ENCODE measurements around the gene NAV2.

The NAV2 gene

DNA sequence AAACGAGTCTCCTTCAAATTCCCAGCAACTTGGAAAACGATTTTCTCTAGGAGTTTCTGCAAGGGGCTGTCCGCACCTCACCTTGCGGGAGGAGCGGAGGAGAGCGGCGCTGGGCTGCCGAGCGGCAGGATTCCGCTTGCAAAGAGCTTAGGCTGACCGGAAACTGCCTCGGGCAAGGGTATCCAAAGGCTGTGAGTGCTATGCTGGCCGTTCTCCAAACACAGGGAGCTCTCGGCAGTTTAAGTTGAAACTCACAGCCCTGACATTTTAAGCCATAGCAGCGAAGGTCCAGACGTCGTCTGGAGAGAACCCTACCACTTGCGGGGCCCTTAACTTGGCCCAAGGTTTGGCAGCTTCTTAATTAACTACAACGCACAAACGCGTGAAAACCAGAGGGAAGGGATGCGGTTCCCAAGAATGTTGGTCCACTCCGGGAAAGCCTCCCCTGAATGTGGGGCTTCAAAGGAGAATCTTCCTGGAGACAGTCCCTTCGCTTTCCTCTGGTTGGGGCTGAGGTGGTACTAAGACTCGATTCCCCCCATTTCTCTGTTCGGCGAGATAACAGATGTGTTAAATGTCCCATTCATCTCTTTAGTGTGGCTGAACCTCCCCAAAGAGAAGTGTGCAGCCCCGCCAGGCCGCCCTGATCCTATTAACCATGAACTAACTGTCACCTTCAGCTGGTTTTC is 448.7 kb downstream of the NAV2 start:
- in situ Hi-C loops (cut with MboI; ENCODE audit: low sequenced_read_pairs), result no loop called here

DNA sequence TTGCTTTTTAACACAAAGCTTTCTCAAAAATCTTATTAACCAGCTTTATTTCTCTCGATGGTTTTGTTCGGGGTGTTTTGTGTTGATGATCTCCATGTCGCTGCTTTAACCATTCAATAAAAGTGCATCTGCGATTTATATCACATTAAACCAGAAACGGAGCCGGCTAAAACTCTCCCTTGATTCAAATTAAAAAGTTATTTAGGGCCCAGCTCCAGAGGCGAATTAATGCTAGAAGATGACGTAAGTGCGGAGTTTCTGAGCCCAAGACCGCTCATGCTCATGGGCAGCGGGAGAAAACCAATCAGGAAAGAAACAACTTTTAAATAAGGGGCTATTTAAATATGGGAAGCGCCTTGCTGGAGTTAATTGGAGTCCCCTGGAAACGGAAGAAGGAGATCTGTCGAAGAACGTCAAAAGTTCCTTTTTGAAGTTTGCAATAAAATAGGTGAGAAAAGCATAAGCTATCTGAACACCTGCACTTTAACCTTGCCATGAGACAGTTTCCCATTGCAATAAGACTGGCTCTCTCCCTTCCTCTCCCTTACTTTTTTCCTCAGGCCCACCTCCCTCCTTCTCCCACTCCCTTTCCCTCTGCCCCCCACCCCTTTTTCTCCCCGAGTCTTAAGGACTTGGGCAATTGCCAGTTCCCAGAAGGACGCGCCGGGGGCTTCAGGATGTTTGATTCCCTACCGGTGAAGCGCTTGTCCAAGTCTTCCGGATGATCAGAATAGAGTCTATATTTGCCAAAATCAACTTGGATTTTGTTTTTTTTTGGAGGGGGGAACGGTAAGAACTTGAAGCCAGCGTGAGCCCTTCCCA is 449.5 kb downstream of the NAV2 start:
- in situ Hi-C loops (cut with MboI; ENCODE audit: low sequenced_read_pairs), result no loop called here

DNA sequence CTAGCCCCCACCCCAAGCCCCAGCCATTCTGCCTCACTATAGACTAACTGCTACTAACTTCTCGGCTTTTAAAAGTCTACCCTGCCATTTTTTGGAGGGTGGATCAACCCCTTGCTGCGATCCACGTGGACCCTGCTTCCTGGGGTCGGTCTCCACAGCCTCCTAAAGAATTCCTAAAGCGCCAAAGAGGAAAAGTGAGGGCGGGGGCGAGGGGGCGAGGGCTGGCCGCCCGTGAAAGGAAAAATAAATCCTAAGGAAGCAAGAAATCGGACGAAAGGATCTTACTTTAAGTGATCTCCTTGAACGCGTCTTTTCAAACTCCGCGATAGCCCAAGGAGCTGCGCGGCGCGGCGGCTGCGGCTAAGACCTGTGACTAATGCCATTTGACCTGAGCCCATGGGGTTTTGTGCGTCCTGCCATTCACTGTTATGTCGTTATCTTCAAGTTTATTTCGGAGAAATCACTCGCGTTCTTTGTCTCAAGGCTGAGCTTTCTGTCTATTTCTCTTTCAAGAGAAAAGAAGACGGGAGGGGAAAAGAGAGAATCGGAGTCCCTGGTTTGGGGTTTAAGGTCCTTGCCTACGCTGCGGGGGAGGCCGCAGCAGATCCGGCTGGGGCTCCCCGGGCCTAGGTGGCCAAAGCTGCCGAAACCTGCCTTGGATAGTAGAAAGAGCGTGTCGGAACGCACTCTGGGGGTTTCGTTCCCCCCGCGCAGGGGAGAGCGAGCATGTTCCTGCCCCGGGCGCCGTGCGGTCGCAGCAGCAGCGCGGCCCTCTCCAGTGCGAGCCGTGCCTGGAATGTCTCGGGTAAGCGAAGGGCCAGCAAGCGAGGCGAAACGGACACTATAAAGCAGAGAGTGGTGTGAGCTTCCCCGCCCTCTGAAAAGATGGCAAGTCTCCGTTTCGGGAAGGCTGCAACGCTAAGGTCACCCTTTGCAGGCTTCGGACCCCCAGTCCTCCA is 450.5 kb downstream of the NAV2 start:
- in situ Hi-C loops (cut with MboI; ENCODE audit: low sequenced_read_pairs), result no loop called here

DNA sequence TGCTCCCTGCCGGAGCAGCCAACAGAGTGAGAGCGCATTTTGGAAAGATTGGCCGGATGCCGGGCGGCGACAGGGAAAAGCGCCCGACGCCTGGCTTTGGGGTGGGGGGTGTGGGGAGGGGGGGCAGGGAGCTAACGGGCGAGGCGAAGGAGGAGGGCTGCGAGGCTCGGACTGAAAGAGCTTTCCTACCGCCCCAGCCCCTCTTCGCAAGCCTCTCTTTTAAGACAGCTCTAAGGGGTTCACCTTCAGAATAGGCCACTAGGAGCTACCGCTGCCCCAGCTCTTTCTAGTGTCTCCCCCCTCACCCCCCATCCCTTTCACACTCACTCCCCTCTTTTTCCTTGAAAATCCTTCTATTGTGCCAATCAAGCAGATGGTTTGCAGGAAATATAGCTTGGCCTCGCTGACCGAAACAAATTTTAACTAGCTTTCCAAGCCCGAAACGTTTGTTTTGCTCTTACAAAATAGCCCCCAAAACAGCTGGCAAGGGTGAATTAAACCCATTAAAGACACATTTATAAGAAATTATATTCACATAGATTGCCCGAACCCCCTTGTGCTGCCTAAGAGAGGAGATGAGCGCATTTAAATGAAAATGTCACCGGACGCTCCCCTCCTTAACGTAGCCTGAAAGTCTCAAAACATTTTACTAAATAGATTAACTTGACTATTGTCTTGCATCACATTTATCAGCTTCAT is 451.3 kb downstream of the NAV2 start:
- in situ Hi-C loops (cut with MboI; ENCODE audit: low sequenced_read_pairs), result no loop called here
